ENCODE results near the gene FKTN.

The FKTN gene

DNA sequence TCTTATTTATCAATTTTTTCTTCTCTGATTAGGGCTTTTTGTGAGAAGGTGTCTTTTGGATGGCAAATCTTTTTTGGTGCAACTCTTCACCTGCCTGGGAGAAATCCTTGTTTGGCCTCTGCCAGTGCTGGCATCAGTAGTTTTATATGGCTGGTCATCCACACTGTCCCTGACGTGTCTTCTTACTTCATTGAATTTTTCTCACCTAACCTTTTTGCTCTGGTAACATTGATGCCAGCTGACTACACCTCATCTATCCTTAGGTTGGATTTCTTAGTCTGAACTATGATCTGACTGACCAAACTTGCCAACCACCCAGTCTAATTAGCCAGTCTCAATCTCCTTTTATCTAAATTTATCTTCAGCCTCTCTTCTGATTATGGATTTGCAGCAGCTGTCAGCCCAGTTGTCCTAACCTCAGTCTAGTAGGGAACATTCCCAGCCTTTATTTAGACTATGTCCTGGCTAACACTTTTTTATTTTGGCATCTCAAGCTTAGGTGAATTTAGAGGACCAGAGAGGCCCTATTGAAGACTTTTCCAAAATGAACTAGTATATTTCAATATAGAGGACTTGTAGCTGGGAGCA, 125.9 kb downstream of the FKTN start:
- no peaks in the 10 kb centered on the region for H3K27me3 ChIP-seq (replicated peaks; ENCODE audit: control insufficient read depth, insufficient read depth, low read length)
- no peak for DNase-seq (ENCODE audit: extremely low read depth, insufficient read length)

GRCh38 chr9:105686936-105687335, 129.0 kb downstream of the FKTN start:
- no peaks in the 10 kb centered on the region for H3K36me3 ChIP-seq (ENCODE audit: control insufficient read depth, insufficient read depth, low read length)
- DNase-seq (ENCODE audit: extremely low read depth, insufficient read length) = no peak
- H3K27me3 ChIP-seq (replicated peaks; ENCODE audit: control insufficient read depth, insufficient read depth, low read length) = no peaks in the 10 kb centered on the region
- no peak for TF ChIP-seq CTCF (IDR thresholded peaks at IDR 0.05; ENCODE audit: insufficient read depth, low read length, poor library complexity, severe bottlenecking)
- H3K4me3 ChIP-seq (replicated peaks; ENCODE audit: low read depth, low read length) = no peak overlapping the region

More for the DNA sequence above, 125.9 kb downstream of the FKTN start:
- TF ChIP-seq CTCF (IDR thresholded peaks at IDR 0.05; ENCODE audit: insufficient read depth, low read length, poor library complexity, severe bottlenecking) = no peak
- no peaks in the 10 kb centered on the region for H3K36me3 ChIP-seq (ENCODE audit: control insufficient read depth, insufficient read depth, low read length)
- H3K4me3 ChIP-seq (replicated peaks; ENCODE audit: low read depth, low read length) = no peak overlapping the region

All from GM06990 (cell line).